HCT116 (cell line): ENCODE data around the gene TMEM238. TPM values are rescaled to one million over a fixed set of nuclear protein-coding genes. Genes with fewer than 3 reads are reported as not detected.

Source experiments
- ATAC-seq: fragments of 200-7000 bp; cut with Tn5 transposase; 2 replicates; pipeline ENCODE4 v1.9.1; 2020; ENCODE audit warnings: mild to moderate bottlenecking, moderate library complexity
- BruUV-seq: library from RNA; stranded (reverse); fragments of 400-500 nt; replicated peaks from 2 replicates; lab custom pipeline; 2021; lab: Mats Ljungman, UMichigan
- CTCF ChIA-PET: fragments of 300-600 bp; sonication (Branson Sonifier 250); formaldehyde crosslinking; loops from one replicate; lab custom pipeline; 2021; ENCODE audit warnings: antibody characterized with exemption; lab: Charles Lee
- POLR2A ChIA-PET: fragments of 300-600, 350-600 bp; sonication (Branson Sonifier 250); formaldehyde crosslinking; loops from one replicate; lab custom pipeline; 2021; ENCODE audit warnings: antibody characterized with exemption; lab: Charles Lee
- RAD21 ChIA-PET, 2 experiments: fragments of 300-600 bp; sonication (Branson Sonifier 250); formaldehyde crosslinking; loops; one replicate each; lab custom pipeline; 2023; ENCODE audit warnings: low total read pairs in 2 of 2; ENCODE audit not compliant: uncharacterized antibody in 2 of 2, unreplicated experiment in 2 of 2, low non-redundant PET in 1 of 2; lab: Charles Lee
- DNase-seq: peaks from one replicate; pipeline ENCODE4 v3.0.0-alpha.2; 2010; ENCODE audit warnings: low read depth, low spot score
- H2AFZ ChIP-seq: fragments of 200-600 bp; shearing (Covaris generic), sonication (generic); 2 replicates; pipeline ENCODE4 v1.6.1; 2017; ENCODE audit warnings: low read depth, mixed run types, mixed read lengths, antibody characterized with exemption, low read length; ENCODE audit not compliant: poor library complexity, severe bottlenecking
- H3K27ac ChIP-seq: 2 replicates; pipeline ENCODE4 v1.5.1; 2012; ENCODE audit warnings: low read depth, low read length
- H3K27me3 ChIP-seq: fragments of 200-600 bp; sonication (generic); 2 replicates; pipeline ENCODE4 v1.6.1; 2016; ENCODE audit warnings: mixed run types, low read length, mixed read lengths; ENCODE audit not compliant: insufficient read depth
- H3K36me3 ChIP-seq, 2 experiments: fragments of 200-500 bp in 1 of 2; fragments of 200-600 bp in 1 of 2; sonication (Bioruptor generic) in 1 of 2; sonication (generic) in 1 of 2; 2 replicates each; pipeline versions ENCODE4 v1.5.1 to v1.6.1; 2014 to 2016; ENCODE audit warnings: low read length in 2 of 2, inconsistent platforms in 1 of 2, mixed read lengths in 1 of 2, mixed run types in 1 of 2; ENCODE audit not compliant: insufficient read depth in 2 of 2, control insufficient read depth in 1 of 2
- H3K4me1 ChIP-seq, 2 experiments: fragments of 200-600 bp in 1 of 2; sonication (generic) in 1 of 2; 2 replicates each; pipeline versions ENCODE4 v1.5.1 to v1.6.1; 2012 to 2017; ENCODE audit warnings: low read length in 2 of 2, inconsistent platforms in 1 of 2, mild to moderate bottlenecking in 1 of 2, mixed read lengths in 1 of 2, mixed run types in 1 of 2, moderate library complexity in 1 of 2; ENCODE audit not compliant: insufficient read depth in 2 of 2, control insufficient read depth in 1 of 2
- H3K4me2 ChIP-seq: fragments of 200-600 bp; sonication (generic); 2 replicates; pipeline ENCODE4 v1.6.1; 2017; ENCODE audit warnings: mixed run types, low read length, mixed read lengths
- H3K4me3 ChIP-seq, 2 experiments: fragments of 200-600 bp in 1 of 2; sonication (generic) in 1 of 2; replicated peaks in 1 of 2; 2 replicates each; pipeline ENCODE4 v1.5.1; 2011 to 2016; ENCODE audit warnings: low read length in 2 of 2, control low read depth in 1 of 2, low read depth in 1 of 2, mild to moderate bottlenecking in 1 of 2, mixed read lengths in 1 of 2, mixed run types in 1 of 2
- H3K79me2 ChIP-seq: fragments of 200-600 bp; sonication (generic); 2 replicates; pipeline ENCODE4 v1.6.1; 2017; ENCODE audit warnings: mild to moderate bottlenecking, mixed run types, low read length, moderate library complexity, mixed read lengths; ENCODE audit not compliant: insufficient read depth
- H3K9ac ChIP-seq: fragments of 200-600 bp; sonication (generic); 2 replicates; pipeline ENCODE4 v1.6.1; 2016; ENCODE audit warnings: low read length, mixed read lengths
- H3K9me2 ChIP-seq: fragments of 200-600 bp; sonication (generic), shearing (Covaris generic); 2 replicates; pipeline ENCODE4 v1.6.1; 2017; ENCODE audit warnings: mixed run types, mild to moderate bottlenecking, moderate library complexity; ENCODE audit not compliant: insufficient read depth
- H3K9me3 ChIP-seq, 2 experiments: fragments of 200-500 bp in 1 of 2; fragments of 200-600 bp in 1 of 2; sonication (Bioruptor generic) in 1 of 2; sonication (generic) in 1 of 2; 2 replicates each; pipeline ENCODE4 v1.6.1; 2014 to 2017; ENCODE audit warnings: low read length in 2 of 2, mixed read lengths in 2 of 2, inconsistent platforms in 1 of 2, low read depth in 1 of 2, mild to moderate bottlenecking in 1 of 2, mixed run types in 1 of 2, moderate library complexity in 1 of 2; ENCODE audit not compliant: control insufficient read depth in 1 of 2, insufficient read depth in 1 of 2
- H4K20me1 ChIP-seq: fragments of 200-600 bp; sonication (generic), shearing (Covaris generic); 2 replicates; pipeline ENCODE4 v1.6.1; 2017; ENCODE audit warnings: mixed run types, mild to moderate bottlenecking, moderate library complexity; ENCODE audit not compliant: insufficient read depth
- ATF3 ChIP-seq: IDR thresholded peaks from 2 replicates; pipeline ENCODE4 v1.6.1; 2012
- CEBPB ChIP-seq: IDR thresholded peaks from 2 replicates; pipeline ENCODE4 v1.6.1; 2012; ENCODE audit warnings: low read depth
- EGR1 ChIP-seq: IDR thresholded peaks from 2 replicates; pipeline ENCODE4 v1.6.1; 2012; ENCODE audit warnings: low read depth
- ELF1 ChIP-seq: IDR thresholded peaks from 2 replicates; pipeline ENCODE4 v1.6.1; 2012; ENCODE audit warnings: low read depth, borderline replicate concordance
- EZH2 ChIP-seq: fragments of 200-600 bp; sonication (generic); IDR thresholded peaks from 2 replicates; pipeline ENCODE4 v1.6.1; 2017; ENCODE audit warnings: antibody characterized with exemption, mixed run types
- EZH2phosphoT487 ChIP-seq: fragments of 200-600 bp; IDR thresholded peaks from 2 replicates; pipeline ENCODE4 v1.6.1; 2018; ENCODE audit warnings: antibody characterized with exemption, borderline replicate concordance
- FOSL1 ChIP-seq: IDR thresholded peaks from 2 replicates; pipeline ENCODE4 v1.6.1; 2012; ENCODE audit warnings: low read depth
- JUND ChIP-seq: IDR thresholded peaks from 2 replicates; pipeline ENCODE4 v1.6.1; 2012
- MAX ChIP-seq: IDR thresholded peaks from 2 replicates; pipeline ENCODE4 v1.6.1; 2012
- POLR2A ChIP-seq: IDR thresholded peaks from 2 replicates; pipeline ENCODE4 v1.7.0; 2011; ENCODE audit warnings: borderline replicate concordance; ENCODE audit not compliant: insufficient read depth, insufficient read length; ENCODE audit errors: extremely low read depth
- POLR2AphosphoS5 ChIP-seq: IDR thresholded peaks from 2 replicates; pipeline ENCODE4 v1.6.1; 2011; ENCODE audit warnings: mild to moderate bottlenecking, low read depth, low read length, moderate library complexity
- RAD21 ChIP-seq: IDR thresholded peaks from 2 replicates; pipeline ENCODE4 v1.6.1; 2012; ENCODE audit warnings: low read depth, mild to moderate bottlenecking
- REST ChIP-seq: IDR thresholded peaks from 2 replicates; pipeline ENCODE4 v1.6.1; 2012; ENCODE audit warnings: low read depth
- SP1 ChIP-seq: IDR thresholded peaks from 2 replicates; pipeline ENCODE4 v1.6.1; 2012; ENCODE audit warnings: low read depth
- SRF ChIP-seq: IDR thresholded peaks from 2 replicates; pipeline ENCODE4 v1.6.1; 2012; ENCODE audit warnings: low read depth
- ZBTB33 ChIP-seq: IDR thresholded peaks from 2 replicates; pipeline ENCODE4 v1.6.1; 2011; ENCODE audit warnings: mild to moderate bottlenecking, low read length, moderate library complexity; ENCODE audit not compliant: insufficient replicate concordance; ENCODE audit errors: extremely low read depth
- ZFX ChIP-seq: fragments of 450-650 bp; IDR thresholded peaks from 2 replicates; pipeline ENCODE4 v1.6.1; 2017
- ZNF274 ChIP-seq: fragments of 200-500 bp; sonication (Bioruptor generic); IDR thresholded peaks from 2 replicates; pipeline ENCODE4 v1.6.1; 2014; ENCODE audit warnings: mild to moderate bottlenecking, low read depth, low read length, inconsistent platforms
- intact Hi-C: fragments of 100-400 bp; cut with micrococcal nuclease; formaldehyde crosslinking; loops from 2 replicates; pipeline ENCODE4 v1.10.0; 2022
- total RNA-seq: library from RNA; stranded (reverse); gene quantifications from one replicate; pipeline ENCODE4 v1.2.1, GENCODE V29; 2021; ENCODE audit not compliant: unreplicated experiment

Gene TMEM238
- total RNA-seq, 1 experiment from 2014 or later: 21.0 TPM

- TF ChIP-seq ZBTB33 (no peak), JUND (no peak), ZFX (no peak), RAD21 (no peak), MAX (no peak), POLR2A (no peak), EGR1 (no peak), ATF3 (no peak), FOSL1 (no peak), ELF1 (no peak), CEBPB (no peak)
Observed at GRCh38 chr19:55432241-55432959, 48.3 kb upstream of the TMEM238 start (continued).

- intact Hi-C loops: no loop called here
- Histone ChIP-seq H3K79me2 (no peaks in the 10 kb centered on the region), H3K4me1 (peaks cover 0 to 6% of the 10 kb centered on the region in 2 experiments; a peak in 1 of 4 replicates), H3K4me3 (no peak overlapping the region), H2AFZ (no peak overlapping the region), H3K9me2 (no peaks in the 10 kb centered on the region), H4K20me1 (no peaks in the 10 kb centered on the region), H3K36me3 (no peaks in the 10 kb centered on the region), H3K27ac (no peak overlapping the region), H3K4me2 (no peak overlapping the region), H3K9ac (no peak overlapping the region), H3K9me3 (no peaks in the 10 kb centered on the region), H3K27me3 (no peaks in the 10 kb centered on the region)
- DNase-seq (no peak), ATAC-seq (no peak)
- ChIA-PET POLR2A (no interaction called here), CTCF (no interaction called here), RAD21 (no interaction called here)
- no TSS peak for BruUV-seq
- TF ChIP-seq RAD21 (no peak), ZBTB33 (no peak), POLR2A (no peak), ZNF274 (no peak), SRF (no peak), REST (no peak), SP1 (no peak), EZH2 (no peak), CEBPB (no peak), ZFX (no peak), EZH2phosphoT487 (no peak), FOSL1 (no peak), POLR2AphosphoS5 (no peak)
Observed at GRCh38 chr19:55431183-55431582, 47.1 kb upstream of the TMEM238 start.
